CD4-positive, alpha-beta T cell treated with Interferon gamma for 1 hour (primary cell): Measurements from ENCODE around the gene KCNIP1.
"Not testable (repeated sequence)": the region's sequence is repeated elsewhere in the genome, so short reads cannot be mapped to it uniquely, and the experiment has no call there.

Source experiments
- DNase-seq: peaks from one replicate; pipeline ENCODE4 v3.0.0-alpha.2; 2020

Gene KCNIP1

GRCh38 chr5:170732685-170733084 is 228.9 kb downstream of the KCNIP1 start:
- no peak for DNase-seq

DNA sequence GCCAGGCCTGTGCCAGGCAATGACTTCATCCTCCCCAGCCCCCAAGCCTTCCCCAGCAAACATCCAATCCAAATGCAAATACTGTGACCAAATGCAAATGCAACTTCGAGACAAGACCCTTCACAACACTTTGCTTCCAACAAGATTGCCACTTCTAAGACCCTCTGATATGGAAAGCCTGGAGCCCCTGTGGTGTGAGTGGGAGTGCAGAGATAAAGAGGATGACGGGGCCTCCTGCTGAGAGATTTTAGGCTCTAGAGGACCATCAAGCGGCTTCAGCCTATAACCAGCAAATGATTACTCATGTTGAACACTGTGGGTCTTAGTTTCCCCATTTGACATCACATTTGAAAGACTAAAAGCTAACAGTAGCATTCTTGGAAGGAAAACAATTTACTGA is 233.1 kb downstream of the KCNIP1 start:
- DNase-seq, result no peak

GRCh38 chr5:170737591-170737990 is 233.8 kb downstream of the KCNIP1 start:
- no peak for DNase-seq

DNA sequence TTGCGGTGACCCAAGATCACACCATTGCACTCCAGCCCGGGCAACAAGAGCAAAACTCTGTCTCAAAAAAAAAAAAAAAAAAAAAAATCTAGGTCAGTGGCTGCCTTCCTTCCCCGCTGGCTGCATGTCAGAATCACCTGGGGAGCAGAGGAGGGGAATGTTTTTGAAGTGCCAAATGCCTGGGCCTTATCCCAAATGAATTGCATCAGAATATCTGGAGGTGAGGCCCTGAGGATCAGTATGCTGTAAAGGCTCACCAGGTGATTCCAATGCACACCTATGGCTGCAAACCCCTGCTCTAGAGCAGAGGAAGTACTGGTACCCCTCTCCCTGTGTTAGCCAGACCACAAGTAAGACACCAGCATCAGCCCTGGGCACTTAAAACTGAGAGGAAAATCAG is 235.0 kb downstream of the KCNIP1 start:
- DNase-seq, result no peak

DNA sequence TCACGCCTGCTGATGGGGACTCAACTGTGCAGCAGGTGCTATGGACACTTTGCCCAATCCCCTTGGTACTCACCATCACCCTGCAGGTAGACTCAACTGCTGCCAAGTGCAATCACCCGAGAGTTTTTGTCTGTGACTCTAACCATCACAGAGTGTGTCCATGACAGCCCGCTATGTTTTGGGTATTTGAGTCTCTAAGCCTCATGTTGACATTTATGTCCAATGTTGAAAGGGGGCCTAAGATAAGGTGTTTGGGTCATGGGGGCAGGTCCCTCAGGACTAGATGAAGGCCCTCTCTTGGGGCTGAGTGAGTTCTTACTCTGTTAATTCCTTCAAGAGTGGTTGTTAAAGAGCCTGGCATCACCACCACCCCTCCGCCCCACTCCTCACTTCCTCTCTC is 235.6 kb downstream of the KCNIP1 start:
- no peak for DNase-seq

DNA sequence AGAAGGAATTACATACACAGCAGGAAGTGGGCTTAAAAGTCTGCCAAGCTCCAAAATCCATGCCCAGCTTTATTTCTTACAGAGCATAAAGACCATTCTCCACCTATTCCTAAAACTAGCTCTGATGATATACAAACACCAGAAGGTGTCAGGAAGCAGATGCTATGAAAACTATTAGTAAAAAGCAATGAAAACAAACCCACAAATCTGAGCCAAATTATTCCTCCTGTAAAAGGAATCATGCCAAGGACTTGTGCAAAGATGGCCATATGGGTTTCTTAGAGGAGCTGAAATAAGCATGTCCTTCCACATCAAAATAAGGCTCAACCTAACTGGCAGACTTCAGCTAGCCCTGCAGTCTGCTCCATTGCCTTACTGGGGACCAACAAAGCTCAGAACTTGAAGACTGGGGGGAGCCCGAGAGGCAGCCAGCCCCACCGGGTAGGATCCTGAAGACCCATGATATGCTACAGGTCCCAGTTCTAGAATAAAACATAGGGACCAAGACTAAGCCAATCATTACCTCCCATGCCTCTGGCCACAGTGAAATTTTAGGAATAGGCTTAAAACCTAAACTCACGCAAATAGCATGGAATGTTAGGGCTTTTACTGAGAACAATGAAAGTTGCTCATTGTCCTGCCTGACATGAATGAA is 236.9 kb downstream of the KCNIP1 start:
- DNase-seq, result no peak

DNA sequence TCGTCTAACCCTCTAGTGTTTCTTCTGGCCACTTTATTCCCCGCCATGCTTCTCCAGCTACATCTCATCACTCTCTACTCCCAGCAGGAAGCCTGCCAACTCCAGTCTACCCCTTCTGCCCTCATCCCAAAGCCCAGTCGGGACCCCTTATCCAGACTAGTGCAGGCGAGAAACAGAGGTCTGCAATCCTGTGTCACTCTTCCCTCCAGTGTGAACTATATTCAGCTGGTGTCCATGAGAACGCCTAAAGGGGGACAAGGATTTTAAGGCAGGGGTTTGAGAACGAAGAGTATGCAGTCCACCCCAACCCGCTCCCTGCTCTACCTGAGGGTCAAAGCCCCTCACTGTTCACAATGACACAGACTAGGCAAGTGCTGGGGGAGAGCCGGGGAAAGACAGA is 238.0 kb downstream of the KCNIP1 start:
- no peak for DNase-seq

- DNase-seq, result no peak
Measured at GRCh38 chr5:170743876-170744212, 240.0 kb downstream of the KCNIP1 start.

DNA sequence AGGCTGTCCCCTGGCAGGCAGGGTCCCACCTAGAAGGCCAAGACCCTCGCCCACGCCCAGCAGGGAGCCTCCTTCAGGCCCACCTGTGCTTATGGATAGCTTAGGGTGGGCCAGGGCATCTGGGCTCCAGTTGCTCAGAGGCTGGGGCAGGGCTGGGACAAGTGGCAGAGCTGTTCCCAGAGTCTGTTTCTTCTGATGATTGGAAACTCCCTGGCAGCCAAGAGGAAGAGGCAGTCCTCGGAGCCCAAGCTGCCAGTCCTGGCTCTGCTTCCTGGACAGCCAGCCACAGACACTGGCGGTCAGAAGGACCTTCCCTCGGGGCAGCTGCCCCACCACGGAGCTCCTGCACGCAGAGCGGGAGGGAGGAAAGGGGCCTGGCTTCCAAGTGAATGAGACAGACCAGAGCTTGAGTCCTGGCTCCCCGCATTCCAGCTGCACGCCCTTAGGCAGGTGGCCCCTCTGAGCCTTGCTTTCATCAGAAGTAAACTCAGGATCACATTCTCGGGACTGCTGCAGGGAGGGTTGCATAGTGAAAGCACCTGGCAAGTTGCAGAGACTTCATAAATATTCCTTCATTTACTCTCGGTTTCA is 241.8 kb downstream of the KCNIP1 start:
- no peak for DNase-seq

- no peak for DNase-seq
Measured at GRCh38 chr5:170746075-170746960, 242.5 kb downstream of the KCNIP1 start.

- no peak for DNase-seq
Measured at GRCh38 chr5:170746961-170747340, 243.1 kb downstream of the KCNIP1 start.

GRCh38 chr5:170747357-170747756 is 243.5 kb downstream of the KCNIP1 start:
- no peak for DNase-seq

DNA sequence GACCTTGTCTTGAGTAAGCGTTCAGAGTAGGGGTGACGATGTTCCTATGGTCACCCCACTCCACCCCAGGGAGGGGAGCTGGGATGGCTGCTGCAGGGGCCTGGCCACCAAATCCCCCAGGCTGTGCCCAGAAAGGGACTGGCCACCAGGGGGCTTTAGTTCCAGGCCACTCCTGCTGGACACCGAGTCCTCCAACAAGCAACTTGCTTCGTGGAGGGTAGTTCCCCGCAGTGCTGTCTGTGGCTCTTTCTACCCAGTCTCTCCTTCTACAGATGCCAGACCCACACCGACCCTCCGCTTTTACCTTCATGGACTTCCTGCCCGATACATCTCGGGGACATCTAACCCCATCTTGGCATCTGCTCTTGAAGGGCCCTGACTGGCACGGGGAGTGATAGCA is 244.0 kb downstream of the KCNIP1 start:
- DNase-seq, result no peak

DNA sequence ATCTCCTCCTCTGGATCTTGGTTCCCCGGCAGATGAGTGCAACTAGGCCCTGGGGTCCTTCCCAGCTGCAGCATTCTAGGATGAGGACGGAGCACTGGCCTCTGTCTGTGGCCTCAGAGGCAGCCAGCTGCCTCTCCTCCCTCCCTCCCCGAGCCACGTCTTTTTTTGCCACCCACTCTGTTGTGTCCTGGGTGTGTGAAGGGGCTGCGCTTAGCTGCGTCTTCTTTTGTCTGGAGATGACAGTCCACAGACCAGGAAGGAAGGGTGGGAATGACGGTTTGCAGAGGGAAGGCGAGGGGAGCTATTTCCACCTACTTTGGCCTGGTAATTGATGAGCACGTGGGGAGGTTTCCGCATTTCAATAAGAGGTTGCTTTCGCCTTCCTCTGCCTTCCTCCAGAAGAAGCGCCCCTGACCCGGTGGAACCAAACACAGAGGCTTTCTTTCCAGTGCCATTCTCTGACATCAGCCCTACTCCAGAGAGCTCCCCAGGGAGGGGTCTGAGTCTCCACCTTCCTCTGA is 245.2 kb downstream of the KCNIP1 start:
- DNase-seq, result no peak

- DNase-seq, result no peak
Measured at GRCh38 chr5:170749911-170750431, 246.2 kb downstream of the KCNIP1 start.

DNA sequence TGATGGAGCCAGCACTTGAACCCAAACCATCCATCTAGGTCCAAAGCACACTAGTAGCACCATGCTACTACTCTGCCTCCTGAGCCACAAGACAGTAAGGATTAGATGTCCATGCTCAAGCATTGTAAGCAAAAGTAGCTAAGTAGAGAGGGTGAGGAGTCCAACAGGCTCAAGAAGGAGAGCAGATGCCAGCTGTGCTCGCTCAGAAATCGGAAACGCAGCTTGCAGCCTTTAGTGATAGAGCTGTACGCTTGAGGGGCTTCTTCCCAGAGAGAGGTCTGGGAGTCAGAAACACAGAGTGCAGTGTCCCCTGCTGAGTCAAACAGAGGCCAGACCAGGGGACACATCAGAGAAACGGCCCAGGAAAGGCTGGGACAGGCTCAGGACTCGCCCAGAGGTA is 247.0 kb downstream of the KCNIP1 start:
- no peak for DNase-seq

- no peak for DNase-seq
Measured at GRCh38 chr5:170751631-170752030, 247.8 kb downstream of the KCNIP1 start.

GRCh38 chr5:170752257-170753215 is 248.7 kb downstream of the KCNIP1 start:
- DNase-seq, result no peak

- DNase-seq, result no peak
Measured at GRCh38 chr5:170753311-170753710, 249.5 kb downstream of the KCNIP1 start.

DNA sequence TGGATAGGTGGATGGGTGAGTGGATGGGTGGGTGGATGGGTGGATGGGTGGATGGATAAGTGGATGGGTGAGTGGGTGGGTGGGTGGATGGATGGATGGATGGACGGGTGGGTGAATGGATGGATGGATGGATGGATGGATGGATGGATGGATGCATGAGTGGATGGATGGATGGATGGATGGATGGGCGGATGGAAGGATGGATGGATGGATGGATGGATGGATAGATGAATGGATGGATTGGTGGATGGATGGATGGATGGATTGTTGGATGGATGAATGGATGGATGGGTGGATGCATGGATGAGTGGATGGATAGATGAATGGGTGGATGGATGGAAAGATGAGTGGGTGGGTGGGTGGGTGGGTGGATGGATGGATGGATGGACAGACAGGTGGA is 250.7 kb downstream of the KCNIP1 start:
- not testable (repeated sequence) for DNase-seq

DNA sequence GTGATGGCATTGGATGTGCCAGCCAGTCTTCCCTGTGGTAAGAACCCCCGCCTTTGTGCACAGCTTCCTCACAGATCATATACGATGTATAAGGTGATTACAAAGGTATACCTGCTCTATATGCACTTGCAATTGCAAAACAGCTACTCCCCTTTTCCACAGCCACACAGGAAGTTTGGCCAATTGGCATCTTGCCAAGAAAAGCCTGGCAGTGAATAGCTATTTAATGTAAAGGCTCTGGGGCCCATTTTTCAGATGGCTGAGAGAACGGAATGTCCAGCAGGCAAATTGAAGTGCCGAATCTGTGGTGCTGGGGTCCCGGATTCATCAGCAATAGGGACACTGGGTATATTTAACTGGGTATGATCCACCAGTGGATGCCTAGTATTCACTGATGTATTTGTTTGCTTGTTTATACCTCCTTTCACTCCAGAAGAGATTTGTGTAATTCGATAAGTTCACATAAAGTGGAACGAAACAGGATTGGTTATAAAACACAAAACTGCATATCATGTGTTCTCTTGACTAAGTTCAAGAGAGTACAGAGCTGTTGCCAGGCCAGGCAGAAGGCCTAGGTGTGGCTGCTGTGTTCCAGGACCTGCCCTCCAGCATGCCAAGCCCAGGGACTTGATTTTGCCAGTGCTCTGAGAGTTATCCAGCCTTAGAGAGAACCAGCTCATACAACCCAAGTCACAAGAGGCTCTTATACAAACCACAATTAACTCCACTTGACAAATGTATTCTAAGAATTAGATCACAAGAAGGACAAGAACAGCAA is 252.0 kb downstream of the KCNIP1 start:
- DNase-seq, result no peak

DNA sequence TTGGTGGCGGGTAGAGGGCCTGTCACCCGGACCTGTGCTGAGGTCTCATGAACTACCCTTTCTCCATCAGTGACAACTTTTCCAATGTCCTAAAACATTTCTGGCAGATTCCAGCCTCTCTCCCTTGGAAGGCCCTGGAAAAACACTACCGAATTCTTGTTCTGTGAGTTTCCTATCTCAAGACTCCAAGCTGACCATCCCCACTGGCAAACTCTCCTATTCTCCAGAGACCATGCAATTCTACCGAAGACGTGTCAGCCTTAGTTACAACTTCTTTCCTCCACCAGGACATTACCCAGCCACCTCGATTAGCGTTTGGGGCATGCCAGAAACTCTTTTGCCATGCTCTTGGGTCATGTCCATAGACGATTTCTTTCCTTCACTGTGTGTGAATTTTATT is 252.9 kb downstream of the KCNIP1 start:
- no peak for DNase-seq
